ENCODE results near the gene TNNI3K. TPM values are rescaled to one million over a fixed set of nuclear protein-coding genes. Genes with fewer than 3 reads are reported as not detected.
A peak's percentile ranks its signal among the peaks of the same experiment; 100 is the strongest.

Gene TNNI3K
- polyA plus RNA-seq, 1 donor = 2.6 TPM

- DNase-seq = no peak
These were observed 196.3 kb downstream of the TNNI3K start for GRCh38 chr1:74431531-74431930.

DNA sequence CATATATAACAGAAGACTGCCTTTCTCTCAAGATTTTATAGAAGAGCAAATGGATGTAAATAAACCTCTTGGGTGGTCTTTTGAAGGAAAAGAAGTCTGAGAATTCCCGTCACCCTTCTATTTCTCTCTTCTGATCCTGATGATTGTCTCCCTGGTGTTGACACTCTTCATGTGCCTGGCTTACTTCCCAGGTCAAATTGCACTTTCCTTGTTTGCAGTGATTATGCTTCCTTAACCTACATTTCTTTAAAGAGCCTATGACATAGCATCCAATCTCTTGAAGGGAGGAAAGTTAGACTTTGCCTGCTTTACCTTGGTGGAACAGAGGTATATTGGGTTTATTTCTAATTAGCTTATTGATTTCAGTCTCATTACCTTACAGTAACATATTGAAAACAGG is 197.1 kb downstream of the TNNI3K start:
- no peak for DNase-seq

DNA sequence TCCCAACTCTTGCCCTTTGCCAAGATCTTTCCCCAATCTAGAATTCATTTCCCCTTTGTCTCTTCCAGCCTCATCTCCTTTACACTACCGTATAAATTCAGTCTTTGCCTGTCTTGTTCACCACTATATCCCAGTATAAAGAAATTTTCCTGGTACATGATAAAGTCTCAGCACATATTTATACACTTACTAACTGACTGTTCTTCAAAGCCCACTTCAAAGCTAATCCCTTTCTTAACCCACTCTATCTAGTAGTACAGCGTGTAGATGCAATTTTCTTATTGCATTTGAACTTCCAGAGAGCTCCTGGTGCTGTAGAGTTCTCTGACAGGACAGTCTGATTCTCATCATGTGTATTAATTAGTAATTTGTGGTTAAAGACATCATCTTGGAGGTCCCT is 199.1 kb downstream of the TNNI3K start:
- DNase-seq = no peak

DNA sequence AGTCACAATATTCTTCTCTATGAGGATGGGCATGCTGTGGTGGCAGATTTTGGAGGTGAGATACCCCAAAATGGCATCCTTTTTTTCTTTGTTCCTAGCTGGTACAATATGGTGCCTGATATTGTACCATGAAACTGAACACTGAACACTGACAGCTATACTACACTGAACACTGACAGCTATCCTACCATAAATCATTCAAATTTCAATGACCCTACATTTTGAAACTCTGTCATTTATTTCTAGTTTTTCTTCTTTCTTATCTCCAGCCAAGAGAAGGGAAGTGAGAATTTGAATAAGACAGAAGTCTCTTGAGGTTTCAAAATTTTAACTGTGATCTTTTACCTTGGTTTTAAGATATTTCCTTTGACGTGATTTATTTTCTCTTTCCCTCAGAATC is 200.9 kb downstream of the TNNI3K start:
- no peak for DNase-seq

- no peak for DNase-seq
These were observed 201.8 kb downstream of the TNNI3K start for GRCh38 chr1:74437035-74437434.

GRCh38 chr1:74452035-74452434 is 216.8 kb downstream of the TNNI3K start:
- no peak for DNase-seq

GRCh38 chr1:74453277-74453676 is 218.1 kb downstream of the TNNI3K start:
- DNase-seq = no peak

DNA sequence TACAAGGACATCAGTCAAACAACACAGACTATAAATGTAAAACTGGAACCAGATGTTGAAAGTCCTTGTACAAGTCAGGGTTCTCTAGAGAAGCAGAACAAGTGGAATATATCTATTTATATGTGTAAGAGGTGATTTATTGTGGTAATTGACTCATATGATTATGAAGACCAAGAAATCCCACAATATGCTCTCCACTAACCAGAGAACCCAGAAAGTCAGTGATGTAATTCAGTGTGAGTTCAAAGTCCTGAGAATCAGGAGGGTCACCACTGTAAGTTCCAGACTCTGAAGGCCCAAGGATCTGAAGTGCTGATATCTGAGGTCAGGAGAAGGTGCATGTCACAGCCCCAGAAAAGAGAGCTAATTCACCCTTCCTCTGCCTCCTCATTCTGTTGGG is 220.2 kb downstream of the TNNI3K start:
- no peak for DNase-seq

DNA sequence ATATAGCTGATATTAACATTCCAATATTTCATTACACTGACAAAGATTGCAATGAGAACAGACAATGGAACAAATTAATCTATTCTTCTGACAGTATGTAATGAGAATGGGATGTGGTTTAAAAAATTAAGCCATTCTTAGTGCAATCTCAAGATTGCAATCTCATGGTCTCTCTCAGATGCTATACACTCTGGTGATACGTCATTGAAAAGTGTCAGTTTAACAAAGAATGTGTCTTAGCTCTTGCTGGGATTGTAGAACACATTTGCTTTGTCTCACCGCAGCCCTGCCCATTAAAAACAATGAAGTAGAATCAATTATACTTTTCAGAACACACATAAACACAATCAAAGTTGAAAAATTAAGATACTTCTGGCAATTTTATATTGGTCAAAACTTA is 222.1 kb downstream of the TNNI3K start:
- DNase-seq = no peak

DNA sequence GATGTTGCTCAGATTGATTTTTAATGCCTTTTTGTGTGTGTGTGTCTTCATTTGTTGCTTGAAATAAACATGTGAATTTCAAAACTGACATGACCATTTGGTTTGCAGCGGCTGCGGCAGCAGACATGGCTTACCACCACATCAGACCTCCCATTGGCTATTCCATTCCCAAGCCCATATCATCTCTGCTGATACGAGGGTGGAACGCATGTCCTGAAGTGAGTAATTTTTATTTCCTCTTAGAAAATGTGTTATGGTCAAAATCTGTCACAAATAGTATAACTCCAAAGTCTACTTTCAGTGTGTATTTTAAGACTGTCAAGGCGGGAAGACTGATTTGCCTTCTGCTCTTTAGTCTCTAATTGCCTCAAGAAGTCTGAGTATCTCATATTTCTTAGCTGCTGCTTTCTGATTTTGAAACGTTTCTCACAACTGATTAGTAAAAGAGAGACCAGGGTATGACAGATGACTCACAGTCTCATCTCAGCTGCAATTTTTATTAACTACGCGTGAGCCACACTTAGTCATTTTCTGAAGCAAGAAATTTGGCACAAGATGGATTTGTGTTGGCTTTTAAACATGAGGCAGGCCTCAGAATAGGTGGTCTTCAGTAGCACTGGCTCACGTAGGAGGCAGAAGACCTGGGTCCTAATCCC is 228.3 kb downstream of the TNNI3K start:
- DNase-seq = no peak

- DNase-seq = no peak
These were observed 228.8 kb downstream of the TNNI3K start for GRCh38 chr1:74464037-74464436.

DNA sequence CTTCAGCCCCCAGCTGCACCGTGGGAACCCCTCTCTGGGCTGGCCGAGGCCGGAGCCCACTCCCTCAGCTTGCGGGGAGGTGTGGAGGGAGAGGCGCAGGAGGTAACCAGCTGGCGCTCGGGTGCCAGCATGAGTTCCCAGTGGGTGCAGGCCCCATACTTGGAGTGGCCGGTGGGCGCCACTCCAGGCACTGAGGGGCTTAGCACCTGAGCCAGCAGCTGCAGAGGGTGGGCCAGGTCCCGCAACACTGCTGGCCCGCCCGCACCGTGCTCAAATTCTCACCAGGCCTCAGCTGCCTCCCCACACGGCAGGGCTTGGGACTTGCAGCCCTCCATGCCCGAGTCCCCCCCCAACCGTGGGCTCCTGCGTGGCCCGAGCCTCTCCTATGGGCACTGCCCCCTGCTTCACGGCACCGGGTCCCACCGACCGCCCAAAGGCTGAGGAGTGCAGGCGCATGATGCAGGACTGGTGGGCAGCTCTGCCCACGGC is 230.1 kb downstream of the TNNI3K start:
- no peak for DNase-seq

- DNase-seq = no peak
These were observed 232.7 kb downstream of the TNNI3K start for GRCh38 chr1:74467786-74468377.

GRCh38 chr1:74468982-74469603 is 233.9 kb downstream of the TNNI3K start:
- peak; percentile 63 for DNase-seq

GRCh38 chr1:74470251-74470650 is 235.1 kb downstream of the TNNI3K start:
- DNase-seq = no peak

GRCh38 chr1:74470936-74471335 is 235.7 kb downstream of the TNNI3K start:
- no peak for DNase-seq

- no peak for DNase-seq
These were observed 236.3 kb downstream of the TNNI3K start for GRCh38 chr1:74471470-74471869.

- DNase-seq = no peak
These were observed 239.4 kb downstream of the TNNI3K start for GRCh38 chr1:74474585-74474984.

DNA sequence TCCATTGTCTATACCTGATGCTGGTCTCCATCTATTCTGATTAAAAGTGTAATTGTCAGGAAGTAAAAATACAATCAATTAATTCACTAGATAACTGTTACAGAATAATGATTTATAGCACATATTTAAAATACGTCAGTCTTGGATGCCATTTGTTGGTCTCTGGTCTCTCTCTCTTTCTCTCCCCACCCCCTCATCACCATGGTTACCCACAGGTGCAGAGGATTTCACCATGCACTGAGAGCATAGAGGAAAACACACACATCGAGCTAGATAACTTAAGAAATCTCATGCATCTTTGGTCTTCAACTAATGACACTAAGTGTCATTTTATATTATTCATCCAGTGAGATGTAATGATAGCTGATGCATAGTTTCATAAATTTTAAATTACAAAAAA is 243.8 kb downstream of the TNNI3K start:
- no peak for DNase-seq

GRCh38 chr1:74480068-74480467 is 244.9 kb downstream of the TNNI3K start:
- no peak for DNase-seq

- no peak for DNase-seq
These were observed 246.4 kb downstream of the TNNI3K start for GRCh38 chr1:74481607-74482006.

GRCh38 chr1:74485622-74486021 is 250.4 kb downstream of the TNNI3K start:
- no peak for DNase-seq

- DNase-seq = no peak
These were observed 250.8 kb downstream of the TNNI3K start for GRCh38 chr1:74486036-74486435.

DNA sequence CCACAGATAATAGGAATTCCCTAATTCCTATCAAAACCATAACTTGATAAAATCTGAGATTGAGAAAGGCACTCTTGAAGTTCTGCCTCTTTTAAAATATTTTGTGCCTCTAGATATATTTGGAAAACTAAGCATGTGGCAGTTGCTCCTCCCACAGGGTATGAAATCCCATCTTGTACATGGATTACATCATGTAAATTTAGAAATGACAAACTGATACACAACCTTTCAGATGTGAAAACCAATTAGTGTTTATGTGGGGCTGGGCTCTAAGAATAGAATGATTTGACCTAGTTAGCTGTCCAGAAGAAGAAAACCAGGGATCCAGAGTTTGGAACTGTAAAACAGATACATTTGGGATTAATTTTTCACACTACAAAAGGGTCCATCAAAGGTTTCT is 261.5 kb downstream of the TNNI3K start:
- DNase-seq = no peak
